Measurements from ENCODE around the gene THADA. TPM values are rescaled to one million over a fixed set of nuclear protein-coding genes. Genes with fewer than 3 reads are reported as not detected.

THADA gene
- polyA plus RNA-seq, 3 donors: 31.0 to 43.5 (median 34.5) TPM

- DNase-seq (ENCODE audit: extremely low read depth in 1 of 11, low read depth in 9 of 11, low spot score in 4 of 11): no peak
Measured at GRCh38 chr2:43437363-43437762, 158.5 kb downstream of the THADA start.

DNA sequence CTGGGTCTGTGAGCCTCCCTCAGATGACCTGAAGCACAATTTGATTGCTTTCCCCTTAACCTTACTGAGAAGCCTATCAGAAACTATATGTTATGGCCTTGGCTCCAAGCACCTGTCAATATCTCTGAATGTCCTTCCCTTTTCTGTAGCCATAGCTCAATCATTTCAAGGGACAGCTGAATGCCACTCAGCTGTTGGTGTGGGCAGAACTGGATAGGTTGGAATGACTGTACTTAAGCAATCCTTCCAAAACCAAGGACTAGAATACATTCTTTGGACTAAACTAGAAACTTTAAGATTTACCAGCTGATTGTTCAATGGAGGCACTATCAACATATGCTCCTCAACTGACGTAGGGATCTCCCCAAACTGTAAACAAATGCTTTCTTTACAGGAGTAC is 159.4 kb downstream of the THADA start:
- DNase-seq (ENCODE audit: extremely low read depth in 1 of 11, low read depth in 9 of 11, low spot score in 4 of 11): no peak

DNA sequence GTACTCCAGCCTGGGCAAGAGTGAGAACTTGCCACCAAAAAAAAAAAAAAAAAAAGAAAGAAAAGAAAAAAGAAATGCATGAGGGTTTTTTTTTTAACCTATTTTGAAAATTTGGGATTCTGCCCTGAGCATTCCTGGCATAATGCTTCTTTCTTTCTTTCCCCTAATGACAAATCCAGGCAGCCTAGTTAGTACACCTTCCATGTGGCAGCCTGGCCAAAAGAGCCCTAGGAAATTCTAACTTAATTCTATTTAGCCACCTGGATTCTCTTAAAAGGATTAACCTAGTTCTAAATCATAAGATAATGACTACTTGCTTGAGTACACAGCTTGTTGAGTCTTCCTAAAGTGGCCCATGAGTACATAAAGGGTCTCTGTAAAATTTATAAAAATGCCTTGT is 160.1 kb downstream of the THADA start:
- no peak for DNase-seq (ENCODE audit: extremely low read depth in 1 of 11, low read depth in 9 of 11, low spot score in 4 of 11)

DNA sequence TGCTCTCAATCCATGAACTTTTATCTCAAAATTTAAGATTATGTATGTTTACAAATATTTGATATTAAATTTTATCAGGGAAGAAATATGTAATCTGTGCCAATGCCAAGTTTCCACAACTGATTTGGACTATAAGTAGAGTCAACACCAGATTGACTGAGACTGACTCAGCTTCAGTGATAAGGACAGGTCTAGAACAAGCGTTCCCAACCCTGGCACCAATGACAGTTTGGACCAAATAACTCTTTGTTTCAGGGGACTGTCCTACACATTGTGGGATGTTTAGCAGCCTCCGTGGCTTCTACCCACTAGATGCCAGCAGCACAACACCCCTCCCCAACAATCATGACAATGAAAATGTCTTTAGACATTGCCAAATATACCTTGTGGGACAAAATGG is 165.3 kb downstream of the THADA start:
- no peak for DNase-seq (ENCODE audit: extremely low read depth in 1 of 11, low read depth in 9 of 11, low spot score in 4 of 11)

DNA sequence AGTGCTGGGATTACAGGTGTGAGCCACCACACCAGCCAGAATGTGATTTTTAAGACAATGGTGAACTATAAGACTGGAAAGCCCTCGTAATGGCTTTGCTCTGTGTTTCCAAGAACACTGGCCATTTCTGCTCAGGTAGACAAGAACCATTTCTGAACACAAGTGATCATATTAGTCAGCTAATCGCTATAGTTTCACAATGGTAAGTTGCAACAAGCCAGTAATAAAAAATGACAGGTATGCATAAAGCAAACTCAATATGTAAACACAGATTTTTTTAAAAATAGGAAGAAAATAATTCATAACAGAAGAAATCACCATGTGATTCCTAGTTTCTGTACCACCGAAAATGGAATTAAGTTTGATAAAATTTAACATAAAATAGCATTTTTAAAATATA is 166.5 kb downstream of the THADA start:
- no peak for DNase-seq (ENCODE audit: extremely low read depth in 1 of 11, low read depth in 9 of 11, low spot score in 4 of 11)

DNA sequence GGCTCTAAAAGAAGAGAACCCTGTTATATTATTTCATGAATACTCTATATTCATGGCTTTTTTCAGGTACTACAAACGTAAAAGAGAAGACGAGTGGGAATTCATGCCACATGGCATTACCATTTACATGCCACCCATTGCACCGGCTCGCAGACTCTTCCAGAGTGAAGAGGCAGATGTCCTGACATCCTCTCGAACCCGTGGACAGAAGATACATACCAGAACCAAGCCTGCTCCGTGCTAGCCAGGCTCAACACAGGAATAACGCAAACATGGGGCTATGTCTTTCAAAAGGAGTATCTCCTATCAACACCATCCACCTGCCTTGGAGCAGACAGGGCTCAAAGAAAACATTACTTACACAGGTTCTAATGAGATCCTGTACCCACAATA is 168.8 kb downstream of the THADA start:
- DNase-seq (ENCODE audit: extremely low read depth in 1 of 11, low read depth in 9 of 11, low spot score in 4 of 11): no peak

GRCh38 chr2:43426305-43427031 is 169.4 kb downstream of the THADA start:
- DNase-seq (ENCODE audit: extremely low read depth in 1 of 11, low read depth in 9 of 11, low spot score in 4 of 11): peak in 3 of 11 donors; percentile 34 to 53 (median 36)

DNA sequence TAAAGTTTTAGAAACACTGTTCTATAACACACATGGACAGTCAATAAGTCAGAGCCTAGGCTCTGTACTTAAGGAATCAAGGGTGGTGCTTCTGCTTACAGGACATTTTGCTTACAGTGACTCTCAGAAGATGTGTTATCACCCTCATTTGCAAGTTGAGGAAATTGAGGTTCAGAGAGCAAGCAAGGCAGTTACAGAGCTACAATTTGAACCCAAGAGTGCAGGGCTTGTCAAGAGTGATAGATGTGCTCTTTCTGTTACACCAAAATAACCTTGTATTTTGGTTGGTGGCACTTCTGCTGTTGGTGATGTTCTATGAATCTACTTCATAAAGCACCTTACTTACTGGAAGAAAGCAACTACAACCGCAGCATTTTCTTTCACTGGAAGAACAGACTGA is 170.2 kb downstream of the THADA start:
- DNase-seq (ENCODE audit: extremely low read depth in 1 of 11, low read depth in 9 of 11, low spot score in 4 of 11): no peak

GRCh38 chr2:43424262-43425207 is 171.3 kb downstream of the THADA start:
- peak in 3 of 11 donors; percentile 36 to 58 (median 46) for DNase-seq (ENCODE audit: extremely low read depth in 1 of 11, low read depth in 9 of 11, low spot score in 4 of 11)

- no peak for DNase-seq (ENCODE audit: extremely low read depth in 1 of 11, low read depth in 9 of 11, low spot score in 4 of 11)
Measured at GRCh38 chr2:43423941-43424261, 171.9 kb downstream of the THADA start.

DNA sequence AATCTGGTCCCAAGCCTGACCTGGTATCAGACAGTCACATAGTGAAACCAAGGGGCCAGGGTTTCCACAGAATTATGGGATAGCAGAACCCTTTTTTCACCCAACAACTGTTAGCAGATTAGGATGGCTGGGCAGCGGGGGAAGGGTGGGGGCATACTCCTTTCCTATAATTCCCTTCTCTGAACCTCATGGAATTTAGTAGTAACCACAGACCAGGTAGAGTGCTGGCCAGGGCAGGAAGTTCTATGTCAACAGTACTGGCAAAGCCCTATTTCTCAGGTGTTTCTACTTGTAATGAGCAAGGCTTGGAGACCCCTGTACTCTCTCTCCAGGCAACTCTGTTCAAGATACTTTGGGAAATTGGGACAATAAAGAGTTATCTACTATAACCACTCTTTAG is 174.6 kb downstream of the THADA start:
- no peak for DNase-seq (ENCODE audit: extremely low read depth in 1 of 11, low read depth in 9 of 11, low spot score in 4 of 11)

DNA sequence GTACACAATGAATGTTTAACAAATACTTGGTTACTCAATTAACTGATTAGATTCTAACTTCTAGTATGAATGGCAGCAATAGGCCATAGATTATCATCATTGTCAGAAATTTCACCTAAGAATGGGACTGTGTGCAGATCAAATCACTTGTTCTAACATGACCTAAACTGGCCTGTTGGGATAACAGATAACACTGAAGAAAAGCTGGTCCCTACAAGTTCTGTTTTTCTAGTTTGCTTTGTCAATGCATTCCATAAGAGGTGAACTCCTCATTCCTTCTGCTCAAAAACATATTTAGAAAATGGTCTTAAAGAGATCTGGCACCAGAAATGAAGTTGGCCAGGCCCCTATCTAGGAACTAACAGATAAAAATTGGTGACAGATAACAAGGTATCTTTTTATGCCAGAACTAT is 175.4 kb downstream of the THADA start:
- DNase-seq (ENCODE audit: extremely low read depth in 1 of 11, low read depth in 9 of 11, low spot score in 4 of 11): no peak

GRCh38 chr2:43419876-43420275 is 176.0 kb downstream of the THADA start:
- no peak for DNase-seq (ENCODE audit: extremely low read depth in 1 of 11, low read depth in 9 of 11, low spot score in 4 of 11)

DNA sequence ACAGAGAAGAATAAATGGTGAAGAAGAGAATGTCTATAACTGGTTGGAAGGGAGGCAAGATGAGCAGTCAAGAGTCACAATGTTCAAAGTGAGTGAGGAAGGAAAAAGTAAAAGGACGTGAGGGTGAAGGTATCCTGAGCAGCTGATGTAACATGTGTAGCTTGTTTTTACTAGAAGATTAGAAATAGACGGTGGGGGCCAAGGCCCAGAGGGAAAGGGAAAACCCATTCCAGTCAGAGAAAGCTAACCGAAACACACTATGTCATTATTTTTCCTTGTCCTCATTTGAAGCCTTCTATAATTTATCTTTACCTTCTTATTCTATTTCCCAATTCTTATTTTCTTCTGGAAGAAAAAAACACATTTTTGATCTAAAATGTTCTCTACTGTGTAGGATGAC is 176.6 kb downstream of the THADA start:
- DNase-seq (ENCODE audit: extremely low read depth in 1 of 11, low read depth in 9 of 11, low spot score in 4 of 11): no peak

GRCh38 chr2:43418680-43419079 is 177.2 kb downstream of the THADA start:
- no peak for DNase-seq (ENCODE audit: extremely low read depth in 1 of 11, low read depth in 9 of 11, low spot score in 4 of 11)

- no peak for DNase-seq (ENCODE audit: extremely low read depth in 1 of 11, low read depth in 9 of 11, low spot score in 4 of 11)
Measured at GRCh38 chr2:43417300-43417699, 178.5 kb downstream of the THADA start.

DNA sequence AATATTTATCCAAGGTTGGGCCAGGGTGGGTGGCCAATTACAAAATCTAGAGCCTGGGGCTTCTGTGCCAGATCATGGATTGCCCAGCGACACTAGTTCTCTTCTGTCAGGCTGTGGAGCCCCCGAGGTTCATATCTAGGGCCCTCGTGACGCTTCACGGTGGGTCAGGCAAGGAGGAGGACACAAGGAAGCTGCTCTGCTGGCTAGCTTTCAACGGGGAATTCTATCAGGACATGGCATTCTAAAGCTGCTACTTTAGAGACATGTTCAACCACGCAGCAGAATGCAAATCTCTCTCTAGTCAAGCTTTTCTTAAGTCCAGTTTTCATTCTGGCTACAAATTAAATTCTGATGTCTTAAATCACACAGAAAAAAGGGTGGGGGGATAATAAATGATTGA is 180.2 kb downstream of the THADA start:
- DNase-seq (ENCODE audit: extremely low read depth in 1 of 11, low read depth in 9 of 11, low spot score in 4 of 11): no peak

DNA sequence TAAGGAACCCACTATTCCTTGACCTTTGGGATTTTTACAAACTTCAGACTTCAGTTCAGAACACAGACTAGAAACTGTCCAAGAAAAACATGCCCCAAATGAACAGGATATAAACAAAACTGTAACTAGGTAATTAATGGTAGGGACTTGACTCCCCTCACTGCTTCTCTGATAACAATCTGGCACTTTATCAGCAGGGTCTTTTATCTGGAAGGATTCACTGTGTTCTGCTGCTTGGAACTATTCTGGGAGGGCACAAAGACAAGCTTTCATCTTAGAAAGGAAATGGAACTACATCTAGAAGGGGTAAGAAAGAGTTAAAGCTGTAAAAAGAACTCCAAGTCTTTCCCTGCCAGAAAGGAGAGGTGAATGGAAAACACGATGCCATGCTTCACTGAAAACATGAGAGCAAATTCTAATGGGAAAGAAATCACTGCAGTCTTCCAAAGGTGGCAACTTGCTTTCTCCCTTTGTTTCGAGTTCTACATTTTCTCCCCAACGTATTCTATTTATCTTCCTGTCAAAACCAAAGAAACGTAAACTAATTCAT is 181.2 kb downstream of the THADA start:
- peak in 2 of 11 donors; percentile 40 to 46 for DNase-seq (ENCODE audit: extremely low read depth in 1 of 11, low read depth in 9 of 11, low spot score in 4 of 11)

GRCh38 chr2:43414033-43414432 is 181.8 kb downstream of the THADA start:
- DNase-seq (ENCODE audit: extremely low read depth in 1 of 11, low read depth in 9 of 11, low spot score in 4 of 11): no peak

GRCh38 chr2:43412114-43412753 is 183.6 kb downstream of the THADA start:
- DNase-seq (ENCODE audit: extremely low read depth in 1 of 11, low read depth in 9 of 11, low spot score in 4 of 11): no peak

Measured in renal cortex interstitium (tissue), 11 donors.